Measurements from ENCODE around the gene SLC2A10.

SLC2A10 gene

GRCh38 chr20:46779831-46780230 lies 70.4 kb downstream of the SLC2A10 start:
- H3K9me2 ChIP-seq (replicated peaks; ENCODE audit: low read depth, low read length) = no peaks in the 10 kb centered on the region
- H3K79me2 ChIP-seq (ENCODE audit: insufficient read depth, low read length) = no peaks in the 10 kb centered on the region
- no peak overlapping the region for H3K9ac ChIP-seq (ENCODE audit: low read depth, low read length, poor library complexity, severe bottlenecking)
- H3K9me3 ChIP-seq (ENCODE audit: insufficient read depth, low read depth, low read length) = no peaks in the 10 kb centered on the region
- H3F3A ChIP-seq (ENCODE audit: low read depth) = no peaks in the 10 kb centered on the region
- no peak overlapping the region for H3K4me3 ChIP-seq (ENCODE audit: low read length, poor library complexity, severe bottlenecking)
- no peaks in the 10 kb centered on the region for H3K4me1 ChIP-seq (ENCODE audit: insufficient read depth, low read length, poor library complexity, severe bottlenecking)
- no peaks in the 10 kb centered on the region for H3K27me3 ChIP-seq (ENCODE audit: insufficient read depth, low read length, poor library complexity, severe bottlenecking)
- no peak overlapping the region for H2AFZ ChIP-seq (ENCODE audit: low read length)
- TF ChIP-seq CTCF (conservative IDR thresholded peaks at IDR 0.05; ENCODE audit: low read length) = no peak
- TF ChIP-seq EZH2phosphoT487 (IDR thresholded peaks at IDR 0.05; ENCODE audit: borderline replicate concordance) = no peak
- no peaks in the 10 kb centered on the region for H4K20me1 ChIP-seq (ENCODE audit: insufficient read depth, low read length, poor library complexity, severe bottlenecking)
- no peak overlapping the region for H3K4me2 ChIP-seq (ENCODE audit: low read depth, low read length, poor library complexity, severe bottlenecking)
- H3K36me3 ChIP-seq (ENCODE audit: insufficient read depth, low read length) = no peaks in the 10 kb centered on the region

GRCh38 chr20:46784436-46785127 lies 75.1 kb downstream of the SLC2A10 start:
- no peaks in the 10 kb centered on the region for H3K36me3 ChIP-seq (ENCODE audit: insufficient read depth, low read length)
- H3K9ac ChIP-seq (ENCODE audit: low read depth, low read length, poor library complexity, severe bottlenecking) = no peak overlapping the region
- no peaks in the 10 kb centered on the region for H3K9me2 ChIP-seq (replicated peaks; ENCODE audit: low read depth, low read length)
- no peak overlapping the region for H2AFZ ChIP-seq (ENCODE audit: low read length)
- no peaks in the 10 kb centered on the region for H3K9me3 ChIP-seq (ENCODE audit: insufficient read depth, low read depth, low read length)
- H3K27me3 ChIP-seq (ENCODE audit: insufficient read depth, low read length, poor library complexity, severe bottlenecking) = no peaks in the 10 kb centered on the region
- no peak overlapping the region for H3K4me2 ChIP-seq (ENCODE audit: low read depth, low read length, poor library complexity, severe bottlenecking)
- H3K79me2 ChIP-seq (ENCODE audit: insufficient read depth, low read length) = no peaks in the 10 kb centered on the region
- H4K20me1 ChIP-seq (ENCODE audit: insufficient read depth, low read length, poor library complexity, severe bottlenecking) = no peaks in the 10 kb centered on the region
- H3K4me3 ChIP-seq (ENCODE audit: low read length, poor library complexity, severe bottlenecking) = no peak overlapping the region
- no peak for TF ChIP-seq EZH2phosphoT487 (IDR thresholded peaks at IDR 0.05; ENCODE audit: borderline replicate concordance)
- TF ChIP-seq CTCF (conservative IDR thresholded peaks at IDR 0.05; ENCODE audit: low read length) = no peak
- H3F3A ChIP-seq (ENCODE audit: low read depth) = no peaks in the 10 kb centered on the region
- H3K4me1 ChIP-seq (ENCODE audit: insufficient read depth, low read length, poor library complexity, severe bottlenecking) = no peaks in the 10 kb centered on the region

Measured in Loucy (cell line).